Activated CD8-positive, alpha-beta memory T cell treated with anti-CD3 and anti-CD28 coated beads for 24 hours (primary cell): ENCODE measurements around the gene C16orf96.
"Not testable (repeated sequence)": the region's sequence is repeated elsewhere in the genome, so short reads cannot be mapped to it uniquely, and the experiment has no call there.

ENCODE experiments used
- DNase-seq: peaks from one replicate; pipeline ENCODE4 v3.0.0-alpha.2; 2020

Gene C16orf96

DNA sequence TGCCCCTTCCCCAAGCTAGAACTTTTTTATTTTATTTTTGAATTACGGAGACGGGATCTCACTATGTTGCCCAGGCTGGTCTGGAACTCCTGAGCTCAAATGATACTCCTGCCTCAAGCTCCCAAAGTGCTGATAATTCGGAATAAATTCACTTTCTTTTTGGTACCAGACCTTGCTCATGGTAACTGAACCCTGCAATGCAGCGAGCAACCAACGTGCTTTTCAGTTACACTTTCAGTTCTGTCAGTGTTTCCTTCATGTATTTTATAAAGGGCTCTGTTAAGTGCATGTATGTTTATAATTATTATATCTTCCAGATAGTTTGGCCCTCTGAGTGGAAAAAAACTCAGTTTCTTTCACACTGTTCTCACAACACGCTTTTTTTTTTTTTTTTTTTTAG lies 13.9 kb downstream of the C16orf96 start:
- no peak for DNase-seq

DNA sequence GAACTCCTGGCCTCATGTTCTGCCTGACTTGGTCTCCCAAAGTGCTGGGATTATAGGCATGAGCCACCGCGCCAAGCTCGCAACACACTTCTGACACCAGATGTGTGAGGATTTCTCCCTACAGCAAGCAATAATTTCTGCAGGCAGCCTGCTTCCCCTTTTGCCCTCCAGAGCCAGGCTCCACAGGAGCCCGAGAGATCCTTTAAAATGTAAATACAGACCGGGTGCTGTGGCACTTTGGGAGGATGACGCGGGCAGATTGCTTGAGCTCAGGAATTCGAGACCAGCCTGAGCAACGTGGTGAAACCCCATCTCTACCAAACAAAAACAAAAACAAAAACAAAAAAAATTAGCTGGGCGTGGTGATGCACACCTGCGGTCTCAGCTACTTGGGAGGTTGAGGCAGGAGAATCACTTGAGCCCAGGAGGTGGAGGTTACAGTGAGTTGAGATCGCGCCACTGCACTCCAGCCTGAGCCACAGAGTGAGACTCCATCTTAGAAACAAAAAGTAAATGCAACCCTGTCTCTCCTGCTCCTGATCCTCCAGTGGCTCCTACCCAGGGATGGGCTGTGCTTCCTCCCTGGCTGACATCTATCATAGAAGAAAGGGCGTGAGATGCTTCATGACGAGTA lies 14.7 kb downstream of the C16orf96 start:
- DNase-seq, result no peak

DNA sequence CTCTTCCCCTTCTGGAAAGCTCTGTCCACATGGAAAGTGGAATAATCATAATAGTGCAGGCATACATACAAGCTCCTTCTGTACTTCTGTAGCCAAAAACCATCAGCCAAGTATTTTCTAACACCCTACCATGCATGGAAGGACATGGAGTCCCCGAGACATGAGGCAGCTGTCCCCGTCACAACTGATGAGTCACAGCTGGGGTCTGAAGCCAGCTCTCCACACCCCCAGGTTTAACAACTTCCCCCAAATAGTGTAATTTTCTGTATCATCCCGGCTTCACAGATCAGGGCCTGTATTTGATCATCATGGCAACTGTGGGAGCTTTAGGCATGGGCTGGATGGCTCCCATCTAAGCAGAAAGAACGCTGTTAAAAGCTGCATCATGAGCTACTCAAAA lies 16.6 kb downstream of the C16orf96 start:
- no peak for DNase-seq

DNA sequence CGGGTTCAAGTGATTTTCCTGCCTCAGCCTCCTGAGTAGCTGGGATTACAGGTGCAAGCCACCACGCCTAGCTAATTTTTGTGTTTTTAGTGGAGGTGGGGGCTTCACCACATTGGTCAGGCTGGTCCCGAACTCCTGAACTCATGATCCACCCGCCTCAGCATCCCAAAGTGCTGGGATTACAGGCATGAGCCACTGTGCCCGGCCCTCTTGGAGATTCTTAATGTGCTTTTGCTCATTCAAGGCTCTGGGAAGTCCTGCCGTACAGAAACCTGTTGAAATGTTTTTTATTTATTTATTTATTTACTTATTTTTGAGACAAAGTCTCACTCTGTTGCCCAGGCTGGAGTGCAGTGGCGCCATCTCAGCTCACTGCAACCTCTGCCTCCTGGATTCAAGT lies 17.8 kb downstream of the C16orf96 start:
- not testable (repeated sequence) for DNase-seq

DNA sequence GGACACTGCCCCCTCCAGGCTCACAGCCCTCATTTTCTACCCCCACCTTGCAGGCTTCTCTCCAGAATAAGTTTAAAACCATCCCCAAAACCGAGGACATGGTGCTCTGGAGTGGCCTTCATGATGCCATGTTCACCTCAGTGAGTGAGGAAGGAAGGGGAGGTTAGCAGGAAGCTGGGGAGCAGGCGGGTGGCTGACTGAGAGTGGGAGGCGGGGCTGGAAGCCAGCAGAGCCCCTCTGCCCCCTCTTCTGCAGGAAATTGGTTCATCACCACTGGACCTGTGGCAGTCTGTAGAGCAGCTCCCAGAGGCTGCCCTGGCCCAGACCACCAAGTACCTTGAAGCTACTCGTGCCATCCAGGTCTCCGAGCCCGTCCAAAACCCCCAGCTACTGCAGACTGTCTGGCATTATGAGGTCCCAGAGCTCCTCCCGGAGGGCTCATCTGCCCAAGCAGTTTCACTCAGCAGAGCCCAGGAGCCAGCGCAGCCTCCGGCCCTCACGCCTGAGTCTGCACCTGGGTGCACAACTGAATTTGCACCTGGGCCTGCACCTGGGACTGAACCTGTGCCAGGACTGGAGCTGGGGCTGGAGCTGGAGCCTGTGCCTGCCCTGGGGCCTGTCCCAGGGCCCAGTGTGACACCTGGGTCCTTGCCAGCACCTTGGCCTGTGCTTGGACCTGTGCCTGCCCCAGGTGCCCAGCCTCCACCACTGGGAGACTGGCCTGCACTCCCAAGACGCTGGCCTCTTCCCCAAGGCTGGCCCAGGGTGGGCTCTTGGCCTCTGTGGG lies 19.0 kb downstream of the C16orf96 start:
- DNase-seq, result no peak

DNA sequence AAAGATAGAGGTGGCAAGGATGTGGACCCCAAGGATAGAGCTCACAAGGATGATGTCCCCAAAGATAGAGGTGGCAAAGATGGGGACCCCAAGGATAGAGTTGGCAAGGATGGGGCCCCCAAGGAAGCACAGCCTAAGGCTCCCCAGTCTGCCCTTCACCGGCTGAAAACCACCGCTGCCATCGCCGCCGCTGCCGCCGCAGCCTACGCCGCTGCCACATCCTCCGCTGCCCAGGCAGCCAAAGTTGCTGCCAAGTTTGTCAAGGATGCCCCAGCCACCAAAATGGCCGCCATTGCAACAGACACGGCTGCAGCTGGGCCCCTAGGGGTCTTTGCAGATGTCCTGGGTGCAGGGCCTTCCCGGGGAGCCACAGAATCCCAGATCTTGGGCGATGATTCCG lies 19.9 kb downstream of the C16orf96 start:
- DNase-seq, result no peak

DNA sequence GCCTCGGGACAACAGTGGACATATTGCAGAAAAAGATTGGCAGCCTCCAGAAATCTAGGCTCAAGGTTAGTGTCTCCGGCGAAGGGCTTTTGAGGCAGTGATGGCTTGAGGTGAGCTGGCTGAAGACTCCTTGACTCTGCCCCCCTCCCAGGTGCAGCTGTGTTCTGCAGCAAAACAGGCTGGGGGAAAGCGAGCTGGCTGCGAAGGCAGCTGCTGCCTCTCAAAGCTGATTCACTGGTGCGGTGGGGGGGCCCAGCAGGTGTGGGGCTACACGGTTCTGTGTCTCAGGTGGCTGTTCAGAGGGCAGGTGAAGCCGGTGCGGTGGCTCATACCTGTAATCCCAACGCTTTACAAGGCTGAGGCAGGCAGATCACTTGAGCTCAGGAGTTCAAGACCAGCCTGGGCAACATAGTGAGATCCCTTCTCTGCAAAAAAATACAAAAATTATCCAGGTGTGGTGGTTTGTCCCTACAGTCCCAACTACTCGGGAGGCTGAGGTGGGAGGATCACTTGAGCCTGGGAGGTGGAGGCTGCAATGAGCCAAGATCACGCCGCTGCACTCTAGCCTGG lies 22.9 kb downstream of the C16orf96 start:
- no peak for DNase-seq

DNA sequence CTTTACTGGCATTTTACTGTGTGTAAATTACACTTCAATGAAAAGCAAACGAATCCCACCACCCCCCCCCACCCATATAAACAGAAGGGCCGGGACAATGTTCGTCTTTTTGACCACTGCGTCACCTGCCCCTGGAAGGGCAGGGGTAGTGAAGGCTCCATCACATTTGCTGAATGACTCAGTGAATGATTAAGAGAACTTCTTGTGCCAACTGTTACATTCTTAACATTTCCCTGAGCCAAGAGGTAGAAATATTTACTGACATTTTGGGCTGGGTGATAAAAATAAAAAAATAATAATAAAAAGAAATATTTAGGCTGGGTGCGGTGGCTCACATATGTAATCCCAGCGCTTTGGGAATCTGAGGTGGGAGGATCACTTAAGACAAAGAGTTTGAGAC lies 24.1 kb downstream of the C16orf96 start:
- no peak for DNase-seq

DNA sequence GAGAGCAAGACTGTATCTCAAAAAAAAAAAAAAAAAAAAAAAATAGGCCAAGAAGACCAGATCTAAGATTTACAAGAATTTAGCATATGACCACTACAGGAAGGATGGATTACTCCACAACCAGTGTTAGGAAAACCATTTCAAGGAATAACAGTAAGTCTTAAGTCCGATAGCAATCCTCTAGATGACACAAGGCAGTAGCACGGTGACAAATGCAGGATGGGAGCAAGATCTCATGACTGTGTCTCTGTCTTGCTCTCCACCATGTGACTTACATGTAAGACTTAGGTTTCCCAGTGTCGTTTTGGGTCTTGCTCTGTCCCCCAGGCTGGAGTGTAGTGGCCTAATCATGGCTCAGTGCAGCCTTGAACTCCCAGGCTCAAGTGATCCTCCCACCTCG lies 27.8 kb downstream of the C16orf96 start:
- no peak for DNase-seq

DNA sequence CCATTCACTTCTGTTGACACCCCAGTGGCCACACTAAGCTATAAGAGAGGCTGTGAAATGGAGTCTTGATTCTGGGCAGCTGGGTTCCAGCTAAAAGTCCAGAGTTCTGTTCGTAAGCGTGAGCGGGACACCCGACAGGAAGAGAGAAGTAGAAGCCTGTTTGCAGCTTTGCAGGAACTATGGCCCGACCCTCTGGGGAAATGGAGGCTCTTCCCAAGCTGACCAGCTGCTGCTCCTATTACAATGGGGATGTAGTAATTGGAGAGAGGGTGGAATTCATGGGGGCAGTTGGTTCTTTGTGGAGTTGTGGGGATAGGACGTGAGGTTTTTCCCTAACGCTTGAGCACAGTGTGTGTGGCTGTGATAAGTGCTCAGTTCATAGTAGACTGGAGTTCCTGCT lies 30.2 kb downstream of the C16orf96 start:
- no peak for DNase-seq

DNA sequence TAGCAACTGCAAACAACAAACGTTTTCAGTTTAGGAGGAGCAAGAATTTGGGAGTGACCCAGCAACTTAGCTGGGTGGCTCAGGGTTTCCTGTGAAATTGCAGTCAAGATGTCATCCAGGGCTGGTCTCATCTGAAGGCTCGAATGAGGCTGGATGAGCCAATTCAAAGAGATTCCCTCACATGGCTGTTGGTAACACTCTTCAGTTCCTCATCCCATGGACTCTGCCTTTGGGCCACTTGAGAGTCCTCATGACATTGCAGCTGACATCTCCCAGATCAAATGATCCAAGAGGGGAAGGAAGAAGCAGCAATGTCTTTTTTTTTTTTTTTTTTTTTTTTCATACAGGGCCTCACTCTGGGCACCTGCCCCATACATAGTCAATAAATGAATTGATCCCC lies 32.2 kb downstream of the C16orf96 start:
- no peak for DNase-seq

DNA sequence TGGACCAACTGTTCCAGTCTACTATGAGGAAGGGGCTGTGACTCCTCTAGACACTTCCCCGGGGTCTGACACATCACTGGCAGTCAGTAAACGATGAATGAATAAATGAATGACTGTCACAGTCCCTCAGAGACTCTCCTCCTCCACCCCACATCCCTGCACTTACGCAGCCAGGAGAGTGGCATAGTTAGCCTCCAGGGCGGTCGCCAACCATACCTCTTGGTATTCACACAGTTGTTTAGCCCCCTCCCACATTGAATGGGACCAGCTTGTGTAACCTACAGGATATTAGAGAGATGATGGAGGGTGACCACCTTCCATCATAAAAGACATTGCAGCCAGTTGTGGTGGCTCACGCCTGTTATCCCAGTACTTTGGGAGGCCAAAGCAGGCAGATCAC lies 32.8 kb downstream of the C16orf96 start:
- no peak for DNase-seq

DNA sequence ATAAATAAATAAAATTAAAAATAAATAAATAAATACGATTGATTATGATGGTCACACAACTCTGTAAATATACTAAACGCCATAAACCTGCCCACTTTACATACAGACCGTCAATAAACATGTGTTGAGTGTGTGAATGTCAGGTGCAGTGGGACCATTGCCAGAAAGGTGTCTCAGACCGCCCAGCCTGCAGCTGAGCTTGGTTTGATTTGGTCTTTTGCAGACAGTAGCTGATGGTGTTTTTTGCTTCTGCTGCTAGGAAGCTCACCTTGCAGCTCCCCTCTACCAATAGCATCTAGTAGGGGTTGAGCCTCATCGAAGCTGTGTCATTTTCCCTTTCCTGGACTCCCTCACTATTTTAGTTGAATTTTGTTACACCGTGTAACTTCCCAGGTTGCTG lies 35.1 kb downstream of the C16orf96 start:
- no peak for DNase-seq

DNA sequence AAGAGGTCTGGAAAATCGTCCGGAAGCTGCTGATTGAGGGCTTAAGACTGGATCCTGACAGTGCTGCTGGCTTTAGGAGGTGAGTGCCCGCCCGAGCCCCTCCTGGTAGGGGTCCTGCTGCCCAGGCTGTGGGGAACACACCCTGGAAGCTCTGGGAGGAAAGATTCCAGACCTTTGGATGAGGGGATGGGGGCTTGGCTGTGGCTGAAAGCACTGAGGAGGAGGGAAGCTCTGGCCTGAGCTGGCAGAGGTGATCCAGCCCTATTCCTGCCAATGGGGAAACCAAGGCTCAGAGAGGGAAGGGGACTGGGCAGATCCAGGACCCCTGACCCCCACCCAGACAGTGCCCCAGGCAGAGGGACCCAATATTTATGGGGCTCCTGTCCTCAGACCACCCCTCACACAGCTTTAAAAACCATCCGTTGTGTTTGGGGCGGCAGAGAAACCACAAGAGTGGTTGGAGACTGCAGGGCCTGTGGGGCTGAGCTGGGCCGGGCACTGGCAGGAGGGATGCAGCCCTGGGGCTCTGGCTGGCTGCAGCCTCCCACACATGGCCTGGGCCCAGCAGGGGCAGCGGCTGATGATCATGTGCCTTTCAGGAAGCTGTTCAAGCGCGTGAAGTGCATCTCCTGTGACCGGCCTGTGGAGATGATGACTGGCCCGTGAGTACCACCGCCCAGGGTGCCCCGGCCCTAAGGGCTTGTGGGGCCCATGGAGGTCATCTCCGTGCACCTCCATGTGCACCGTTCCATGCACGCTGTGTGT lies 35.7 kb downstream of the C16orf96 start:
- no peak for DNase-seq

DNA sequence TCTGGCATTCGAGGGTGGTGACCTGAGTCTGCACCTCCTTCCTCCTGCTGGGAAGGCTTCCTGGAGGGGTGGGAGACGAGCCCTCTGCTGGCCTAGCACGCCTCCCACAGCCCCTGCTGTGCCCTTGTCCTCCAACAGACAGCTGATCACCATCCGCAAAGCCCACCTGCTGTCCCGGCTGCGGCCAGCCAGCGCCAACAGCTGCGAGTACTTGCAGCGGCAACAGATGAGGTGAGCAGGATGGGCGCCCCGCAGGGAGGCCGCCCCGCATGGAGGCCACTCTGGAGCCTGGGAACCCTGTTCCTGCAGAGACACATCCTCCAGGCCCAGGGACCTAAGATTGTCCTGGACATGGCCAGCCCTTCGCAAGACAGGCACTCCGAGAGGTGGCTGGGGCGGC lies 36.9 kb downstream of the C16orf96 start:
- DNase-seq, result no peak

DNA sequence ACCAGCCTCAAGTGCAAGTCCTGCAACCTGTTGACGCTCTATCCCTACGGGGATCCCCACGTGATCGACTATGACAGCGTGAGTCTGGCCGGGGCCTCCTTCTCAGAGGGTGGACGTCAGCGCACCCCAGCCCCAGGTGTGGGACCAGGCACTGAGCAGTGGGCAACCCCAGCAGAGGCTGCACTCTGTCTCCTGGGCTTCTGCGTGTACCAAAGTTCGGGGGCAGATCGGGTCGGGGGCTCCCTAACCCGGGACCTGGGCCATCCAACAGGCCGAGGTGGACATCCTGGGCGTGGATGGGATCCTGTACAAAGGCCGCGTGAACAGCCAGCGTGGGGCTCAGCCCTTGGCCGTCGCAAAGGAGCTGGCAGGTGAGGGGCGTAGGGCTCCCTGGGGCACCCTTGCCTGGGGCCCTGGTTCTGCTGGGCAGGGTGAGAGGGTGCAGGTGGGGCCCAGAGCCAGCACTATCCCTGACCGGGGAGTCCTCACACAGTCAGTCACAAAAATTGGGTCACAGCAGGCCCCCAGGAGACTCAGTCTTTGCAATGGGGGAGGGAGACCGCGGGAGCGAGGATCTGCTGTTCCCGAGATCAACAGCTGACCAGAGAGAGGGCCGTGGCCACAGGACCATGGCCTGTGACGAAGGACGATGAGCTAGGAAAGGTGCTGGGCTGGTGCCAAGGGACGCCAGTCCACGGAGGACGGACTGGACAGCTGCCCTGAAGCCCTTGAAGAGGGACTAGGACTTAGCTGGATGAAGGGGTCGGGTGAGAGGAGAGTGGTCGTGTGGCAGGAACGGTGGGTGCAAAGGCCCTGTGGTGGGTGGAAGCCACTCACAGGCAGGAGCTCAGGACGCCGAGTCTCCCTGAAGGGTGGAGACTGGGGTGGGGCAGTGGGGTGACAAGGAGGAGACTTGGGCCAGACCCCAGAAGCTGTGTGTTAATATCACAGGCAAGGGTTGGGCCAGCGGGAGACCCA lies 38.6 kb downstream of the C16orf96 start:
- no peak for DNase-seq

DNA sequence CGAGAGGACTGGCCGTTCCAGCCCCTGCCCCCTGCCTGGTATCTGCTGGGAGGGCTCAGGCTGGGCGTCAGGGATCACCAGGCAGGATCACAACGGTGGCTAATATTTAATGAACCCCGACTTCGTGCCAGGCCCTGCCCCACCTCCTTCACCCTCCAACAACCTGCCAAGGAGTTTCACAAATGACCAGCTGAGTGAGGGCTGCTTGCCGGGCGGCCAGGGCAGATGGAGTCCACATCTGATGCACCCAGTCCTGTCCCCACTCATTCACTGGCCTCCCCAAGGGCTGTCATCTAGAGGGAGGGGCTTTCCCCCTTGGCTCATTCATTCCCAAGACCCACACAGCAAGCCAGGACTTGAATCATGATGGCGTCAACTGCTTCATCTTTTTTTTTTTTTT lies 41.0 kb downstream of the C16orf96 start:
- no peak for DNase-seq

DNA sequence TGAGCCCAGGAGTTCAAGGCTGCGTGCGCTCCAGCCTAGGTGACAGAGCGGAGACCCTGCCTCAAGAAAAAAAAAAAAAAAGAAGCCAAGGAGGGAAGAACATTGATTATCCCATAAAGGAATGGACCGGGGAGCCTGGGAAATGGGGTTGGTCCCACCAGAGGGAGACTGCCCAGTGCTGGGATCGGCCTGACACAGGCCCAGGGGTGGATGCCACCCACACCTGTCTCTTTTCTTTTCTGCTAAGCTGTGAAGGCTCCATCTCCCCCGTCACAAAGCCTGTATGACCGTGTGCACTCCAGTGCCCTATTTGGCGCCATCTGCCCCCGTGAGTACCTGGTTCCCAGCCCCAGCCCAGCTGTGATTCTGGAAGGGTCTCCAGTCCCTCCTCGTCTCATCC lies 42.9 kb downstream of the C16orf96 start:
- no peak for DNase-seq

DNA sequence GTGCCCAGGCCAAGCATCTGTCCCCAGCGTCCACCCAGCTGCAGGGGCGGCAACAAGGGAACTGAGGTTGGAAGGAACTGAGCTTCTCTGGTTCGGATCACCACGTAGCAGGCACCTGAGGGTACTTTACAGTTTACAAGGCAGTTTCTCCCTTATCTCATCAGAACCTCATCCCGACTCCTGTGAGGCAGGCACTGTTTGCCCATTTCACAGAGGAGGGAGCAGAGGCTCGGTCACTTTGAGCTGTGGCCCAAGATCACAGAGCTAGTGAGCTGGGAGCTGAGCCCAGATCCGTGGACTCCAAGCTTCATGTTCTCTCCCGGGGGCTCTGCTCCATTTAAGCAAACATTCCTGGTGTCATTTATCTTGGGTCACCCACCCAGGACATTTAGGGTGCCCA lies 43.4 kb downstream of the C16orf96 start:
- DNase-seq, result no peak

DNA sequence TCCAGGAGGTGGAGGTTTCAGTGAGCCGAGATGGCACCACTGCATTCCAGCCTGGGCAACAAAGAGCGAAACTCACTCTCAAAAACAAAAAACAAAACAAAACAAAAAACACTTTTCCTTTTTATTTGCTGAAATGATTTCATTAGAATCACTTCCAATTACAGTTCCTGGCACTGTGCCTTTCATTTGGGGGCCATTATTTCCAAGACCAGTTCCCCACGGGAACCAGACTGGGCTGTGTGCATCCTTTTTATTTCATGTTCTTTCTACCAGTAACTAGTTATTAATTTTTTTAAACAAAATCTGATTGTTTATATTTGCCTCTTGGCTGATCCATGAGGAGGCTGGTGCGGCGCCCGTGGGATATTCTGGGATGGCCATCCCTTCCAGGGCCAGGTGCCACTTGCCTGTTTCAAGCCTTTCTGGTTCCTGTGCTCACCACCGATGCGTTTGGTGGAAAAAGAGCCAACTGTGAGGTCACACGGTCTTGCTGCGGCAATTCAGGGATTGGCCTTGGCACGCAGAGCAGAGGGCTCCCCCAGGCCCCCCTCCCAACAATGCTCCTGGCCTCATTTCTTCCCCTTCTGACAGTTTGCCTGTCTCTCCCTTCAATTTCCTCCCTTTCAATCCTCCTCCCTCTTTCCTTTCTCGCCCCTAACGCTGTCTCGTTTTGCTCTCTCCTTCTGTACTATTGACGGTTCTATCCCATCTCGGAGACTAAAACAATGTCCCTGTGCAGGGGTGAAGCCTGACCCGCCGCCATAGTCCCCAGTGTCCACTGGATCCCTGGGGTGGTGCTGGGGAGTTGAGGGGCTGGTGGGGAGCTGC lies 45.1 kb downstream of the C16orf96 start:
- no peak for DNase-seq

DNA sequence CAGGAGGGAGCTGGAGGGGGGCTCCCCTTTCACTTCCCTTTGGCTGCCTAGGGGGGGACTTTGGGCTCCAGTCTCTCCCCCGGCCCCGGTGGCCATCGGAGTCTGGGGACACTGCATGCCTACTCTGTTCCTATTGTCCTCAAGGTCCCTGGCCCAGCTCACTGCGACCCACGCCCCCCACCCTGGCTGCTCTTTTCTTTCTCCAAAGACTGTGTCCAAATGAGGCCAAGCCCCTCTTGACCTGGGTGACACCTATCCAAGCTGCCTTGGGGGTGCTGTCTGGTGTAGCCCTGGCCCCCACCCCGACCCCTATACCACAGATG lies 45.7 kb downstream of the C16orf96 start:
- DNase-seq, result no peak

DNA sequence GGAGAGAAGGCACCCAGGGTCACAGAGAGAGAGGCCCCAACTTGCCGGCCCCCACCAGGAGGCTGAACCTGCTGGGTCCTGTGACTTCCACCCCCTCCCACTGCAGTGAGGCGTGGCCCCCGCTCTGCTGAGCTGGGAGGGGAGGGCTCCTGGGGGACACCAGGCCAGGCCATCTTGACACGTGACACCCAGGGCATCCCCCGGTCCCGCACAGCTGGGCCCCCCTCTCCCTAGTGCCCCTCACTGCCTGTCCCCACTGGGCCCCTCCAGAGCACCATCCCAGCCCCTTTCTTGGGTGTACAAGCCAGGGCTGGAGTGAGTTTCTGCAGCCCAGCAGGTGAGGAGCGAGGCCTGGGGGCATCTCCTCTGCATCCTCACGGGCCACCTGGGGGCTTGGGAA lies 46.2 kb downstream of the C16orf96 start:
- DNase-seq, result no peak
